ENCODE measurements around the gene DNAJB2.

The DNAJB2 gene

DNA sequence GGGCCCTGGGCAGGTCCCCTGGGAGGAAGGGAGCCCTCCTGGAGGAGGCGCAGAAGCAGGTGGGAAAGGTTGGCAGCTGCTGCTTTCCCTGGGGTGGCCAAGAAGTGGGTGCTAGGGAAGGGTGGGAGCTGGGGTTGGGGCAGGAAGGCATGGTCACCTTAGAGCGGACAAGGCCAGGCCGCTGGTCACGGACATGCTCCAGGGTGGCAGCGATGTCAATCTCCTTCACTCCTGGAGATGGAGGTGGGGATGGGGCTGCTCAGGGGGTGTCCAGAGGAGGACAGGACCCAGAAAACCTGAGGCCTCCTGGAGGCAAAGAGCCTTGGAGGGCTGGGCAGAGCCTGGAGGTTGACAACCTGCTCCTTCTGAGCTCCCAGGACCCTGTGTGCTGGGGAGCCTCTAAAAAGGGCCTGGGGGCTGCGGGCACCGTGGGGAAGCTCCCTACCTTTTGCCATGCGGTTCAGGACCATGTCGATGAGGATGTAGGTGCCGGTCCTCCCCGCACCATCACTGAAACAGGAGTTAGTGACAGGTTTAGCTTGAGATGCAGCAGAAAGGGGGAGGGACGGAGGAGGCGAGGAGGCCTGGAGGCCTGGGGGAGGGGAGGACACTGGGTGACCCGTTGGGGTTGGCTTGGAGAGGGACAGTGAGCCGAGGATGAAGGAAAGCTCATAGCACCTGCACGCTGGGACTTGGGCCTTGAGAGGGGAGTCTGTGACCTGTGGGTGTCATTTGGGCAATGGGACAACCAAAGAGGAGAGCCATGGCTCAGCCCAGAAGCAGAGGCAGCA, 11.4 kb downstream of the DNAJB2 start:
- no peak for TF ChIP-seq JUND (IDR thresholded peaks at IDR 0.05; ENCODE audit: low read depth)
- in situ Hi-C loops (cut with HindIII; ENCODE audit: low pct_unique_long_range_greater_than_20kb, low sequenced_read_pairs): no loop called here
- no peak for DNase-seq (ENCODE audit: low read depth in 1 of 2, low spot score in 1 of 2)

GRCh38 chr2:219291394-219291793, 12.2 kb downstream of the DNAJB2 start:
- no peak for TF ChIP-seq JUND (IDR thresholded peaks at IDR 0.05; ENCODE audit: low read depth)
- no peak for DNase-seq (ENCODE audit: low read depth in 1 of 2, low spot score in 1 of 2)
- in situ Hi-C loops (cut with HindIII; ENCODE audit: low pct_unique_long_range_greater_than_20kb, low sequenced_read_pairs): no loop called here

GRCh38 chr2:219291910-219292490, 12.8 kb downstream of the DNAJB2 start:
- no peak for TF ChIP-seq JUND (IDR thresholded peaks at IDR 0.05; ENCODE audit: low read depth)
- no peak for DNase-seq (ENCODE audit: low read depth in 1 of 2, low spot score in 1 of 2)
- in situ Hi-C loops (cut with HindIII; ENCODE audit: low pct_unique_long_range_greater_than_20kb, low sequenced_read_pairs): no loop called here

- no peak for DNase-seq (ENCODE audit: low read depth in 1 of 2, low spot score in 1 of 2)
- in situ Hi-C loops (cut with HindIII; ENCODE audit: low pct_unique_long_range_greater_than_20kb, low sequenced_read_pairs): no loop called here
- TF ChIP-seq JUND (IDR thresholded peaks at IDR 0.05; ENCODE audit: low read depth): no peak
These were observed 13.4 kb downstream of the DNAJB2 start for GRCh38 chr2:219292616-219293015.

GRCh38 chr2:219293736-219294231, 14.6 kb downstream of the DNAJB2 start:
- in situ Hi-C loops (cut with HindIII; ENCODE audit: low pct_unique_long_range_greater_than_20kb, low sequenced_read_pairs): no loop called here
- no peak for TF ChIP-seq JUND (IDR thresholded peaks at IDR 0.05; ENCODE audit: low read depth)
- no peak for DNase-seq (ENCODE audit: low read depth in 1 of 2, low spot score in 1 of 2)

GRCh38 chr2:219294356-219295351, 15.5 kb downstream of the DNAJB2 start:
- TF ChIP-seq JUND (IDR thresholded peaks at IDR 0.05; ENCODE audit: low read depth): no peak
- in situ Hi-C loops (cut with HindIII; ENCODE audit: low pct_unique_long_range_greater_than_20kb, low sequenced_read_pairs): no loop called here
- DNase-seq (ENCODE audit: low read depth in 1 of 2, low spot score in 1 of 2): peak; percentile 86 to 89

- TF ChIP-seq JUND (IDR thresholded peaks at IDR 0.05; ENCODE audit: low read depth): no peak
These were observed 17.0 kb downstream of the DNAJB2 start for GRCh38 chr2:219296142-219296541.

DNA sequence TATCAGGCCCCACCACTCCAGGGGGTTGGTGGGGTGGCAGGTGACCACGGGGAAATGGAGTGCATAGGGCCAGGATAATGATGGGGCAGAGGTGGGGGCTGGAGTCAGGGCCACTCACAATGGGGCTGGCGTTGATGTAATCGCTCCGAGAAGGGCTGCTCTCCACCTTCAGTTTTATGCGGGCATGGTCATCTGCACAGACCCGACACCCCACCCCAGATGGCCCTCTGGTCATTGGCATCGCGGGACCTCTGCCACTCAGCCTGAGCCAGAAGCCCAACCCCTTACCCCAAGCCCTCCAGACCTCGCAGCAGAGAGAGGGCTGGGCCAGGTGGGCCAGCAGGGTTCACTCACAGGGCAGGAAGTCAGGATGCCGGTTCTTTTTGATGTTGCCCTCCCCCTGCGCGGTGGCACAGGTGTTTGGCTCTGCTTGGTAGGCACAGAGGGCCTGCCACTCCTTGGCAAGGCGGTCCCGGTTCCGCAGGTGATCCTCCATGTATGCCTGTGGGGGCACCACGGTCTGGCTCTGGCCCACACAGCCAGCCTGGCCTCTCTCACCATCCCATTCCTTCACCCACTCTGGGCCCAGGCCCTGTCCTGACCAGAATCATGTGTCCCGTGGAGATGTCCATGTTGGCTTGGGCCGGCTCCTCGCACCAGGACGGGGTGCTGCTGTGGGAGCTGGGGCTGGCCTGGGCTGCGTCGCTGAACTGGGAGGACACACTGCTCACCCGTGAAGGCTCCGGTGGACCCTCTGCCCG, 17.6 kb downstream of the DNAJB2 start:
- in situ Hi-C loops (cut with HindIII; ENCODE audit: low pct_unique_long_range_greater_than_20kb, low sequenced_read_pairs): no loop called here
- no peak for DNase-seq (ENCODE audit: low read depth in 1 of 2, low spot score in 1 of 2)
- TF ChIP-seq JUND (IDR thresholded peaks at IDR 0.05; ENCODE audit: low read depth): no peak

More at GRCh38 chr2:219296142-219296541, 17.0 kb downstream of the DNAJB2 start:
- no peak for DNase-seq (ENCODE audit: low read depth in 1 of 2, low spot score in 1 of 2)
- in situ Hi-C loops (cut with HindIII; ENCODE audit: low pct_unique_long_range_greater_than_20kb, low sequenced_read_pairs): no loop called here

DNA sequence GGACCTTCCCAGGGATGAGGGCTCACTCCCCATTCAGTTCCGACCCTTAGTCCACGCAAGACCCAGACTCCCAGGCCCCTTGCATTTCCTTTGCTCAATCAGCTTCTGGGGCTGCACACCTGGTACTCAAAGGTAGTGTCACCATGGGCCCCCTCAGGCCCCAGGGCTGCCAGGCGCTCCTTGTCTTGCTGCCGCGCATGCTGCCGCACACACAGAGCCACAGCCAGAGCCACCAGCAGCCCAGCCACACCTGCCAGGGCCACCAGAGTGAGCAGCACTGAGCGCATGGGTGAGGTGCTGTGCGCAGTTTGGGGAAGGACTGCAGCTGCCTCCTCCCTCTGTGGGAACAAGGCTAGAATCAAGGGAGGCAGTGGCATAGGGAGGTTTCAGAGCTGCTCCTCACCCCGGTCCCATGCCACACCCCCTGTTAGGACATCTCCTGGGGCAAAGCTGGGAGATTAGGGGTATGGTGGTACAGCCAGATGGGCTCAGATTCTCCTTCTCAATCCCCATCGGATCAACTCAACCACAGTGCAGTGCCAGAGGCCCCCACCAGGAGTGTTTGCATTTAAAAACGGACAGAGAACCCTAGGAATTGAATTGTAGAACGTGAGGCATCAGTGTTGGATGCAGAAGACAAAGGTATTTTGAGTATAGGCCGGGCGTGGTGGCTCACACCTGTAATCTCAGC, 18.7 kb downstream of the DNAJB2 start:
- no peak for TF ChIP-seq JUND (IDR thresholded peaks at IDR 0.05; ENCODE audit: low read depth)
- in situ Hi-C loops (cut with HindIII; ENCODE audit: low pct_unique_long_range_greater_than_20kb, low sequenced_read_pairs): no loop called here
- DNase-seq (ENCODE audit: low read depth in 1 of 2, low spot score in 1 of 2): no peak

- peak; percentile 77 to 88 for DNase-seq (ENCODE audit: low read depth in 1 of 2, low spot score in 1 of 2)
- in situ Hi-C loops (cut with HindIII; ENCODE audit: low pct_unique_long_range_greater_than_20kb, low sequenced_read_pairs): no loop called here
- no peak for TF ChIP-seq JUND (IDR thresholded peaks at IDR 0.05; ENCODE audit: low read depth)
These were observed 19.7 kb downstream of the DNAJB2 start for GRCh38 chr2:219298759-219299371.

DNA sequence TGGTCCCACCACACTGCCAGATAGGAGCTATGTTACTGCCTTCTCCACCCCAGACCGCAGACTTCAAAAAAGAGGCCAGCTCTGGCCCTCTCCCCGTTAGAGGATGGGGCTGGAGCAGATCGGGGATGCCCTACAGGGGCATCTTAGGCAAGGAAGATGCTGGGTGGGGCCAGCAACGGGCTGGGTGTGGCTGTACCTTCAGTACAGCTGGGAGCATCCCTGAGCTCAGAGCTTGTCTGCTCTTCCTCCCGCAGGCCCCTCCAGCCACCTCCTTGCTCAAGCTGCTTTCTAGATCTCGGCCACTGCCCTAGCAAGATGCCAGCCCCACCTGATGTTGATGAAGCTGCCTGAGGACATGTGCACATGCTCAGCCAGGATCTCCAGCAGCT, 20.2 kb downstream of the DNAJB2 start:
- no peak for DNase-seq (ENCODE audit: low read depth in 1 of 2, low spot score in 1 of 2)
- in situ Hi-C loops (cut with HindIII; ENCODE audit: low pct_unique_long_range_greater_than_20kb, low sequenced_read_pairs): no loop called here
- TF ChIP-seq JUND (IDR thresholded peaks at IDR 0.05; ENCODE audit: low read depth): no peak

All from T47D (cell line).